Pons (tissue), 1 donor: Measurements from ENCODE around the gene FYB1.
A peak's percentile ranks its signal among the peaks of the same experiment; 100 is the strongest.

ENCODE experiments used
- DNase-seq: peaks from one replicate; pipeline ENCODE4 v3.0.0-alpha.2; 2016; ENCODE audit warnings: low spot score

Gene FYB1

GRCh38 chr5:39080168-39080567, 139.2 kb downstream of the FYB1 start:
- no peak for DNase-seq

- DNase-seq: peak; percentile 46
Observed at GRCh38 chr5:39079147-39079546, 140.2 kb downstream of the FYB1 start.

DNA sequence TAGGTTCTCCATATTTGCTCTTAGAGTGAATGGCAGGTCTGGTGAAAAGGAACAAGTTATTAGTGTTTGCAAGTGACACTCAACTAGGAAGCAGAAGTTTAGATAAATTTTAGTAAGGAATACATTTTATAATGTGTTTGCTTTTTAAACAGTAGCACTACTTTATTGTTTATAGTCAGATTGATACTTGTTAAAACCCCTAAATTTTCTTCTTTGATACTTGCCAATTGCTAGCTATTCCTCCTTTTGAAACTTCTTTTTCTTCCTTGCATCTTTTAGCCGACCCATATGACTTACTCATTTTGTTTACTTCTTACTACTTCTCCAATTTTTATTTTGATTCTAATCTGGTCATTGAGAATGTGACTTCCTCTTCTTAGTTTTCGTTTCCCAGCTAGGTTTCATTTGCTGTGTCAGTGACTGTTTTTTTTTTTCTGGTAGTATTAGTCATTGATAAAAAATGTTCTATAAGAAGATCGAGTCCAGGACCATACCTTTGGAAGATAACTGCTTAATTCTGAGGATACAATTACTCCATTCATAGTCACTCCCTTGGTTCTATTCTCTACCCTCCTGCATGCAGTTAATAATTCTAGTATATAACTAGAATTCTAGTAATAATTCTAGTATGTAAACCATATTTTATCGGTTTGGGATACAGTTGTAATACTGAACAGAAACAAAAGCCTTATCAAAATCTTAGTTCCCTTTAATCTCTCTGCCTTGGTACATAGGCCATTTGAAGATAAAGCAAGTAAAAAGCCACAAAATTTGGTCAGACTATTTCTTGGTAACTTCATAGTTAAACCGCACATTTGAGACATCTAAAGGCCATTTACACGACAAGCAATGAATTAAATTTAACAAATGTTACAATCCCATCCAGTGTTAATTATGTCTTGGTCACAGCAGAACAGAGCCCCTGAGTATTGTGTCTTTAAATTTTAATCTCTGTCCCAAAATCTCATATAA, 142.3 kb downstream of the FYB1 start:
- DNase-seq: peak; percentile 79

GRCh38 chr5:39076101-39076756, 143.1 kb downstream of the FYB1 start:
- peak; percentile 56 for DNase-seq

DNA sequence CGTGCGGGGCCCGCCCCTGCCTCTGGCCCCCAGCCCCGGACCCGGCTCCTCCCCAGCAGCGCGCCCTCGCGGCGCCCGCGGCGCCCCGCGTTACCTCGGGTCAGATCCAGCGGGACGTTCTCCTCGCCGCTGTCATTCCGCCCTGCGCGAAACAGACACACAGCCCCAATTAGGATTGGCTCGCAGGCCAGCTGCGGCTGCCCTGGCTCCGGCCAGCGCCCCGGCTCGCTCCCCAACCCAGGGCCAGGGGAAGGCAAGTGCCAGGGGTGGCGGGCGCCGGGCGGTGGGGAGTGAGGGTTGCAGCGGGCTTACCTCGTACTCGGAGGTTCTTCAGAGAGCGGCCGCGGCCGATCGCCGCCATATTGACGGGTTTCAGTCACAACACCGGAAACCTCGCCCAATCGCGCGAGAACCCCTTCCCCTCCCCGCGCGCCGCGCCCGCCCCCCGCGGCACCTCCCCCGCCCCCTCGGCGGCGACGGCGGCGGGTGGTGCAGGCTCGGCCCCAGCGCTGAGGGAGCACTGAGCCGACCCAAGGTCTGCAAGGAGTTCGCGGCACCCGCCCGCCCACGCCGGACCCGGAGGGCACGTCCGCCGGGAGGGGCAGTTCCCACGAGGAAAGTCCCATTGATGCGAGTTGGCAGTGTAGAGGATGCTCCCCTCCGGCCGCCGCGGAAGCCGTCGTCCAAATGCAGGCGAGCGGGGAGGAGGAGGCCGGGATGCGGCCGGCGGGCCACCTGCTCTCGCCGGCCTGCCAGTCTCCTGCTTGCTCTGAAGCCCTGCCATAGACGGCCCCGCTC, 145.1 kb downstream of the FYB1 start, which contains the start of gene RICTOR:
TSS of gene RICTOR (minus strand) at position 383 of the 798 bp plus-strand sequence. CDS start at position 361, 22 bp downstream.
- DNase-seq: peak; percentile 90

DNA sequence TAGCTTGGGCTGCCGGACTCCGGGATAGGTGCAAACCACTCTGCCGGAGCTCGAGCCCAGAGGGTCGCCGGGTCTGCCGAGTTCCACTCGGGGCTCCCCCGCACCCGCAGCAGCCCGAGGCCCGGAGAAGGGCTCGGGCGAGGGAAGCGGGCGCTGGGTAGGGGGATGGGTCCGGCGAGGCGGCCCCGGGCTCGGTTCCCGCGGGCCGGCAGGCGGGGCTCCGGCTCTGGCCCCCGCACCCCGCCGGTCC, 145.7 kb downstream of the FYB1 start:
- no peak for DNase-seq

- peak; percentile 73 for DNase-seq
Observed at GRCh38 chr5:39072925-39073766, 146.2 kb downstream of the FYB1 start.

DNA sequence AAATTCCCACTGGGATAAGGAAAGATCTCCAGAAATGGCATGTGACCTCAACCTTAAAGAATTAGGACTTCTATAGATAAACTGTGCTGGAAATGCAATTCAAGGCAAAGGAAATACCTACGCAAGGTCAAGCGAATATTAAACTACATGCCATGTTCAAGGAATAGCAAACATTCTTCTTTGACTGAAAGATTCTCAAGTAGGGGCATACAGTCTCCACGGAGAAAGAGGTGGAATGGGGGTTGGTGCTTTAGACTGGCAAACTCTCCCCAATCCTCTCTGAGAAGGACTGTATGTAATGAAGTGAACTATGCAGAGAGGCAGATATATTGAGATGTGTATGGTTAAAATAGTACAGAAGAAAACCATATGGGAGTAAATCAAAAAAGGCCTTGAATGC, 151.3 kb downstream of the FYB1 start:
- DNase-seq: no peak

DNA sequence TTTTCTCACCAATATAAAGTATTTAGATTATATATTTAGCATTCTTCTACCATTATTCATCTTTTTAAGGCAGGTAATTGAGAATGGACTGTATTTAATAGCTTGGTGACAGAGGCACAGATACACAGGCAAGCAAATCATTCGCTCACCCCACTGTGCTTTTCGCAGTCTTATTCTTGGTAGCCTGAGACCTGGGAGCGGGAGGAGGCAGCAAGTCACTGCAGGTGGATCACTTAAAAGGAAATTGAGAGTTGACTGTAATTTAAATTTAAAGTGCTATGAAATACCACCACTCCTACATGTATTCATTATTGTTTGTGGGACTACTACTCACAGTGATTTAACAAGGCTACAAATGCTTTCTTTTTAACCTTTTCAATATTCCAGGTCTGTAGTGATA, 154.9 kb downstream of the FYB1 start:
- DNase-seq: no peak

DNA sequence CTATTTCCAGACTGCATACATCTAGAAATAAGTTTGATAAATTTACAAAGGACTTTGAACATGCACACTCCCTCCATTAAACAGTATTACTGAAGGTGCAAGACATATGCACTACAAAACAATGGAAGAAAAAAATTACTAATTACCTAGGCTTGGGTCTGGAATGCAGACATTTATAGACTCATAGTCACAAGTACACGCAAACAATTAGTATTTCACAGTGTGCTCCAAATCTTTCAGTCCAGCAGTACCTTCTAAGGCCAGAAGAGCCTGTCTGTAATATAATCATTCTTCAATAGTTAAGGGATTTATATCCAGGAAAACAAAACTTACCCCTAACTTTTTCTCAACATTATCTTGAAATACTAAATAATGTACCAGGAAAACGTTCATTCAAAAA, 156.3 kb downstream of the FYB1 start:
- no peak for DNase-seq

- DNase-seq: no peak
Observed at GRCh38 chr5:39062530-39062929, 156.8 kb downstream of the FYB1 start.

GRCh38 chr5:39062104-39062503, 157.3 kb downstream of the FYB1 start:
- DNase-seq: no peak

- no peak for DNase-seq
Observed at GRCh38 chr5:39059064-39059463, 160.3 kb downstream of the FYB1 start.

GRCh38 chr5:39058178-39058921, 161.0 kb downstream of the FYB1 start:
- no peak for DNase-seq

DNA sequence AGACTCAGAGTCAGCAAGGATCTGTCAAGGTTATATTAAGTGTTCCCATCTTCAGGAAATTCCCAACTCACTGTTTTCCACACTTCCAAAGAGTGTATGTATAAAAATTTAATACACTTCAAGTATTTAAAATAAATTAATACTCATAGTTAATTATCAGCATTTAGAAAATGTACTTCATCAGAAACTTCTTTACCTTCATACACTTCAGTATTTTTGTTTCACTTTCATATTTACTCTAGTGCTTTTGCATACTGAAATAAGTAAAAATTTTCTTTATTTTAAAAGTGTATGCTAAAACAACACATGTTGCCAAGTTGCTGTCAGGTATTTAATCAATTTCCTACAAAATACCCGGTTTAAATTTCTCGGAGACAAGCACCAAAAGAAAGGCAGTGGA, 161.6 kb downstream of the FYB1 start:
- DNase-seq: no peak

GRCh38 chr5:39055768-39056398, 163.5 kb downstream of the FYB1 start:
- no peak for DNase-seq
